Glutamatergic neuron (in vitro differentiated cells): Measurements from ENCODE around the gene PCP4L1. TPM values are rescaled to one million over a fixed set of nuclear protein-coding genes. Genes with fewer than 3 reads are reported as not detected.
A peak's percentile ranks its signal among the peaks of the same experiment; 100 is the strongest.
"Not testable (repeated sequence)": the region's sequence is repeated elsewhere in the genome, so short reads cannot be mapped to it uniquely, and the experiment has no call there.

Experiments used
- DNase-seq: peaks from one replicate; pipeline ENCODE4 v3.0.0; 2022
- H3K27ac Mint-ChIP-seq: one replicate; pipeline ENCODE4 v1.8.0; 2020; ENCODE audit warnings: mild to moderate bottlenecking, mixed read lengths, inconsistent platforms; ENCODE audit not compliant: unreplicated experiment
- H3K27me3 Mint-ChIP-seq: one replicate; pipeline ENCODE4 v1.8.0; 2020; ENCODE audit warnings: mild to moderate bottlenecking, moderate library complexity, mixed read lengths, inconsistent platforms; ENCODE audit not compliant: unreplicated experiment
- H3K36me3 Mint-ChIP-seq: one replicate; pipeline ENCODE4 v1.8.0; 2020; ENCODE audit warnings: mild to moderate bottlenecking, mixed read lengths, inconsistent platforms; ENCODE audit not compliant: unreplicated experiment
- H3K4me1 Mint-ChIP-seq: one replicate; pipeline ENCODE4 v1.8.0; 2020; ENCODE audit warnings: mild to moderate bottlenecking, low read depth, mixed read lengths, inconsistent platforms; ENCODE audit not compliant: unreplicated experiment
- H3K4me3 Mint-ChIP-seq: one replicate; pipeline ENCODE4 v1.8.0; 2020; ENCODE audit warnings: mild to moderate bottlenecking, mixed read lengths, inconsistent platforms; ENCODE audit not compliant: unreplicated experiment
- H3K9me3 Mint-ChIP-seq: one replicate; pipeline ENCODE4 v1.8.0; 2020; ENCODE audit warnings: mild to moderate bottlenecking, moderate library complexity, mixed read lengths, inconsistent platforms; ENCODE audit not compliant: unreplicated experiment
- CTCF ChIP-seq: fragments of 200-600 bp; sonication (generic); IDR thresholded peaks from one replicate; pipeline ENCODE4 v1.5.0; 2021; ENCODE audit not compliant: partially characterized antibody, unreplicated experiment
- total RNA-seq: library from RNA; stranded (reverse); fragmentation: NEBNext Ultra II Directional; extraction: Animal tissue kit (Norgen Biotek cat#: 25700); gene quantifications from one replicate; pipeline ENCODE4 v1.2.1, GENCODE V29; 2021; ENCODE audit not compliant: unreplicated experiment

Gene PCP4L1
- total RNA-seq, 1 donor from 2014 or later, result 1.1 TPM

- not testable (repeated sequence) for H3K27ac Mint-ChIP-seq, H3K4me3 Mint-ChIP-seq, DNase-seq
- H3K4me1 Mint-ChIP-seq, result peaks cover 22% of the 10 kb centered on the region
- peaks cover 19% of the 10 kb centered on the region for H3K27me3 Mint-ChIP-seq
- H3K9me3 Mint-ChIP-seq, result peaks cover 13% of the 10 kb centered on the region
- peaks cover 21% of the 10 kb centered on the region for H3K36me3 Mint-ChIP-seq
Observed at GRCh38 chr1:161257109-161257508, 1.4 kb upstream of the PCP4L1 start.

- DNase-seq, result no peak
- H3K27me3 Mint-ChIP-seq, result peaks cover 17% of the 10 kb centered on the region
- peaks cover 11% of the 10 kb centered on the region for H3K9me3 Mint-ChIP-seq
- H3K27ac Mint-ChIP-seq, result no peak overlapping the region
- no peak for TF ChIP-seq CTCF
- peak overlapping the region; percentile 40 for H3K4me3 Mint-ChIP-seq
- H3K36me3 Mint-ChIP-seq, result peaks cover 21% of the 10 kb centered on the region
- H3K4me1 Mint-ChIP-seq, result peaks cover 22% of the 10 kb centered on the region
Observed at GRCh38 chr1:161259345-161259702, 779 bp downstream of the PCP4L1 start.

- DNase-seq, result no peak
- H3K27ac Mint-ChIP-seq, result no peak overlapping the region
- no peak for TF ChIP-seq CTCF
- peaks cover 21% of the 10 kb centered on the region for H3K36me3 Mint-ChIP-seq
- peaks cover 17% of the 10 kb centered on the region for H3K27me3 Mint-ChIP-seq
- H3K9me3 Mint-ChIP-seq, result peaks cover 11% of the 10 kb centered on the region
- peaks cover 22% of the 10 kb centered on the region for H3K4me1 Mint-ChIP-seq
- peak overlapping the region; percentile 40 for H3K4me3 Mint-ChIP-seq
Observed at GRCh38 chr1:161259765-161260164, 1.2 kb downstream of the PCP4L1 start.

GRCh38 chr1:161260376-161261260 lies 2.1 kb downstream of the PCP4L1 start:
- H3K27ac Mint-ChIP-seq, result no peak overlapping the region
- no peak overlapping the region for H3K4me3 Mint-ChIP-seq
- H3K27me3 Mint-ChIP-seq, result peaks cover 17% of the 10 kb centered on the region
- H3K36me3 Mint-ChIP-seq, result peaks cover 21% of the 10 kb centered on the region
- no peak for DNase-seq
- H3K4me1 Mint-ChIP-seq, result peaks cover 22% of the 10 kb centered on the region
- TF ChIP-seq CTCF, result no peak
- H3K9me3 Mint-ChIP-seq, result peaks cover 11% of the 10 kb centered on the region

GRCh38 chr1:161261261-161262235 lies 3.0 kb downstream of the PCP4L1 start:
- Mint-ChIP-seq H3K36me3 (peaks cover 17% of the 10 kb centered on the region), H3K4me1 (peaks cover 22% of the 10 kb centered on the region), H3K27me3 (peaks cover 17% of the 10 kb centered on the region), H3K9me3 (peaks cover 11% of the 10 kb centered on the region), H3K27ac (no peak overlapping the region), H3K4me3 (peak overlapping the region; percentile 48)
- DNase-seq, result no peak
- TF ChIP-seq CTCF, result no peak
